ENCODE results near the gene COX10.

- TF ChIP-seq CTCF (conservative IDR thresholded peaks at IDR 0.05 in 1 of 2, IDR thresholded peaks at IDR 0.05 in 1 of 2; ENCODE audit: extremely low read depth in 1 of 2, insufficient read depth in 1 of 2, low read depth in 1 of 2, low read length in 2 of 2) (no peak), EZH2 (IDR thresholded peaks at IDR 0.05; ENCODE audit: borderline replicate concordance, low read length) (no peak)
These were observed 128.7 kb downstream of the COX10 start for GRCh38 chr17:14198013-14198412.
